HG02981 (cell line): ENCODE data around the gene MEG3.

Experiments used
- ATAC-seq: cut with Tn5 transposase; IDR thresholded peaks from one replicate; pipeline ENCODE4 v1.9.1; 2021; ENCODE audit warnings: mild to moderate bottlenecking, moderate library complexity; ENCODE audit not compliant: unreplicated experiment

The MEG3 gene

DNA sequence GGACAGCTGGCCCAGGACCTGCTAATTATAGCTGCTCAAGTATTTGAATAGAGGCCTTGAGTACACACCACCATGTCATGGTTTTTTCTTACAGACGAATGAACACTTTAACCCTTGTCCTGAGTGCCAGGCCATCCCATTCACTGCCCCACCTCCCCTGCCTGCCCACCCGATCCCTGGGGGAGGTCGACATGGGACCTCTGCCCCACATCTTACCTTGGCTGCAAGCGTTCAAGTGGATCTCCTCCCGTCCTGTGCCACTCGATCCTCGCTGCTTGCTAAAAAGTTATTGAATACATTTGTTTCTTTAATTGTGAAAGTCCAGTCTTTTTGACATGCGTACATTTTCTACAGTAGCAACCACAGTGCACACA is 67.3 kb downstream of the MEG3 start:
- no peak for ATAC-seq

DNA sequence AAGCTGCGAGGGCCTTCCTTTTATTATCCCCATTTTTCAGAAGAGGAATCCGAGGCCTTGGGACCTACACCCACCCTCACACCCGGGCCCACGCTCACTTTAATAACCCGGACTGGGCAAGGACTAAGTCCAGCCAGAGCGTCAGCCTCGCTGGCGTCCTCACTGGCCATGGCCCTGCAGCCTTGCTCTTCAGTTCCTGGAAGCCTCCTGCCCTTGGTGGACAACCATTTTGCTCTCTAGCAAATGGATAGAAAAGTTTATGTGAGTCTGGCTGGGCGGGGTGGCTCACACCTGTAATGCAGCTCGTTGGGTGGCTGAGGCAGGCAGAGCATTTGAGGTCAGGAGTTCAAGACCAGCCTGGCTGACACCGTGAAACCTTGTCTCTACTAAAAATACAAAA is 67.8 kb downstream of the MEG3 start:
- no peak for ATAC-seq

DNA sequence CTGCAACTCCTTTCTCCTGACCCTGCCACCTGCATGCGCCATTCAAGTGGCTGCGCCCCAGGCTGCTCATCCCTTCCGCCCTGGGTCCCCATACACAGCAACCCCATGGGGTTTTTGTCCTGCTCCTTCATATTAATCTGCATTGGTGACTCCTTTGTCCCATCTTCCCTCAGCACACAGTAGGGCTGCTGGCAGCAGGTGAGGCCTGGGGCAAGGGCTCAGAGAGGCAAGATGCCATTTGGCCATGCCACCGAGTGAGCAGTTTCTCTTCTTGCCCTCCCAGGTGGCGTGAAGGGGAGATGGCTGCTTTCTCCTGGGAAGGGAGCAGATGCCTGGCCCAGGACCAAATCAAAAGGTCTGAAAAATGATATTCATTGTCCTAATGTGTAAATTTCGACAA is 68.5 kb downstream of the MEG3 start:
- no peak for ATAC-seq

DNA sequence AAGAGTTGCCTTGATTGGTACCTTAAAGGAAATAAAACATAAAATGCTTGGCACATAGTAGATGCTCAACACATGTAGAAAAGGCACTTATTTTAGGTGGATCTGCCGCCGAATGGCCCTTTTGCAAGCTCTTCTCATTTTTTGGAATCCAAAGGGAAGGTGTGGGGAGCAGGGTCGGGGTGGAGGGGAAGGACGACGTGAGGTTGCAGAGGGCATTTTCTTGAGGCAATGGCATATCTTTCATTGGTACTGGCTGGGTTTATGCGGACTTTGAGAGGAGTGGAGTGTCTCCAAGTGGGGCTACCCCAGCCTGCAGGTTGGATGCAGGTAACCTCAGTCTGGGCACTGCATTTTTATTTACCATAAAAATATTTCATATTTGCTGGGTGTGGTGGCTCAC is 69.5 kb downstream of the MEG3 start:
- ATAC-seq: no peak

DNA sequence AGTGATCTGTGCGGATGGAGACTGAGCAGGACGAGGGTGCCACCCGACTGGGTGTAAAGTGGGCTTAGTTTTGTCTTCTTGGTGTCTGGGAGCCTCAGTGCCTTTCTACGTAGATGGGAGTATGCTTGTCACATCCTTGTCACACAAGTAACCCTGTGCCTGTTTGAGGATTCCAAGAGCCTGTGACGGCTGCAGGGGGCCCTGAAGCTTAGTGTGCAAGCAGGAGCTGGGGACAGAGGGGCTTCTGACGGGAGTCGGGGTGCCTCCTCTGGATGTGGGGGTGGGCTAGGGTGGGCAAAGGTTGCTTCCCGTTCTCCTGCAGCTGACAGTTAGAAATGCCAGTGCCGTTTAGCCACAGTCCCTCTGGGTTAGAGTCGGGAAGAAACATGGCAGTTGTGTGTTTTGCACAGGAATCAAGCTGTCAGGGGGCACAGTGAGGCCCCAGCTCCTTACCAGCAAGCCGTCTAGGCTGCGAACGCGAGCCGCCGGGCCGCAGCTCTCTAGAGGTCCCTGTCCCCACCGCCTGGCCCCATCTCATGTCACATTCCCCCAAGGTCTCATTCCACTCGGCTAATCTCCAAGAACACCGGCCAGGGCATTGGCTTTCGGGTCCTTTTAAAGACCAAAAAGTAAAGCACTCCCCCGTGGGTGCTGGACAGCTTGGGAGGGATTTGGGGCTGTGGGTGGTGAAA is 70.6 kb downstream of the MEG3 start:
- ATAC-seq: no peak

DNA sequence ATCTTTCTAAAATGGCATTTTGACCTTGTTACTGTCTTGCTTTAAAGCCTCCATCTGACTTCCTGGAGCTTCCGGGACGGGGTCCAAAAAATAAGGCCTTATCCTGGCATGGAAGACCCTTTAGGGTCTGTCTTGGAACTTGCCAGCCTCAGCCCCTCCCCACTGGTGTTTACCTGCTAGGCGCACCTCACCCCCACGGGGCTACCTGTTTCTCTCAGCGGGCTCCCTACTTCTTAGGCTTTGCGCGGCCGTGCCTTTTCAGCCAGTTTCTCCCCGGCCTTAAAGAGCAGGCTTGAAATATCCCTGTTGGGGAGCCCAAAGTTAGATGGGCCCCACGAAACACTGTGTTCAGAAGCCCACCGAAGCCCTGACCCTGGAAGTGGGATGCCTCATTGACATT is 72.5 kb downstream of the MEG3 start:
- ATAC-seq: no peak

DNA sequence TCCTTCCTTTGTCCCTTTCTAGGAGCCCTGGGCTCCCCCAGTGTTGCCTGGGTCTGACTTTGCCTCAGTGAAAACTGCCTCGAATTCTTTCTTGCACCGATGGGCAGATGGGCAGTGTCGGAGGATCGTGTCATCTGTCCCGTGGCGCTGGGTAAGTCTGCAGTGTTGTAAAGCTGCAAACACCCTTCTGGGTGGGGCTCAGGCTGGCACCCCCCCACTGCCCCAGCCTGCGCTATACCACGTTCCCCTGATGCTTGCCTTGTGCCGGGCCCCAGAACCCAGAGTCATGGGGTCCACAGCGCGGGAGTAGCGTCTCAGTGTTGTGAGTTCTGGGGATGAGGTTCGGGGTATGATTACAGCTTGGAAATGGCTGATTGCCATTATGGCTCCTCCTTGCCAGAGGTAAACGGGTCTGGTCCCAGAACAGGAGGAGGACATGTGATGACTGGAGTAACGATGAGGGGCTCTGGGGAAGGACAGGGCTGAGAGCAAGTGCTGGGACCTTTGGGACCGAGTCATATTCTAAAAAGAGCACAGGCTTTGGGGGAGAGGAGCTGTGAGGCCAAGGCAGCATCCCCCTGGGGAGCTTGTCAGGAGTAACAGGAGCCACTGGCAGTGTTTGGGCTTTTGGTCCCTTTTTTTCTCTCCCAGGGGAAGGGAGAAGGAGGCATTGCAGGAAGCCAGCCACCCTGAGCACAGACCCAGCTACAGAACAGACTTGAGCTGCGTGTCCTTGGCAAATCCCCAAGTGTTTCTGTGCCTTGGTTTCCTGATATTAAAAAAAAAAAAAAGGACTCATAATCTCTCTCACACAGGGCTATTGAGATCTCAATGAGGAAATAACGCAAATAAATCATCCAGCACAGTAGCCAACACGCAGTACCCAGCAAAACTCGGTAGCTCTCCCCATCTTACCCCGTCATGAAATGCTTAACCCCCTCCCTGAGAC is 73.3 kb downstream of the MEG3 start:
- ATAC-seq: no peak

DNA sequence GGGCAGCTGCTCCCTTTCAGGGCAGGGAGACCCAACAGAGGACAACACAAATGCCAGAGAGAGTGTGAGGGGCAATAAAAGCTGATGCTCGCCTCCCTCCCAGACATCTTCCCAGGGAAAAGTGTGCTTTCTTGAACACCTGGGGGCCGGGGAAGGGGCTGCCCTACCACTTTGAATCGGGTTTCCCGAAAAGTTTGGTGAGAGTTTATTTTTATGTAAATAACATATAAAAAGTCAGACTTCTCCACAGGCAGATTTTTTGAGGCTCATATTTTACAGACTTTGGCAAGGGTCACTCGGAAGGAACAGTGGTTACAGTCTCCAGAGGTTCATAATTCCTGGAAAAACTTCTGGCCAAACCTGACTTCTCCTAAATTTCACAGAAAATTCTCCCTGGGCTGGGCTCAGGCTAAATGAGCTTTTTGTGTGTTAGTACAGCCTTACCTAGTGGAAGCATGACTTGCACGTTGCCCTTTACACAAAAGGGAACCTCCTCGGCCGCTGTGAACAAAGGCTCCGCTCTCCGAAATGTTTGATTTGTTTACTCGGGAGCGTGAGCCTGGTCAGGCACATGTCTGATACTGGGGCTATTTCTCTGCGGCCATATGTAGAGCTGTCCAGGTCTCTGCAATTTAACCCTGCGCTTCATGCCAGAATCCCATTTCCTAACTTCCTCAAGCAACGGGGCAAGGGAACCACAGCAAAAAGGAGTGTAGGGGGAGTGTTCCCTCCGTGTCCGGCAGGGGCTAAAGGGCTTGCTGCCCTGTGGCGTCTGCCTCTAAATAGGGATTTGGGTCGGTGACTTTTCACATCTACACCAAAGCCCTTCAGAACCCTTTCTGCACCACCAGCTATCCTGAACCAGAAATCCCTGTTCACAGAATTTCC is 74.2 kb downstream of the MEG3 start:
- no peak for ATAC-seq

DNA sequence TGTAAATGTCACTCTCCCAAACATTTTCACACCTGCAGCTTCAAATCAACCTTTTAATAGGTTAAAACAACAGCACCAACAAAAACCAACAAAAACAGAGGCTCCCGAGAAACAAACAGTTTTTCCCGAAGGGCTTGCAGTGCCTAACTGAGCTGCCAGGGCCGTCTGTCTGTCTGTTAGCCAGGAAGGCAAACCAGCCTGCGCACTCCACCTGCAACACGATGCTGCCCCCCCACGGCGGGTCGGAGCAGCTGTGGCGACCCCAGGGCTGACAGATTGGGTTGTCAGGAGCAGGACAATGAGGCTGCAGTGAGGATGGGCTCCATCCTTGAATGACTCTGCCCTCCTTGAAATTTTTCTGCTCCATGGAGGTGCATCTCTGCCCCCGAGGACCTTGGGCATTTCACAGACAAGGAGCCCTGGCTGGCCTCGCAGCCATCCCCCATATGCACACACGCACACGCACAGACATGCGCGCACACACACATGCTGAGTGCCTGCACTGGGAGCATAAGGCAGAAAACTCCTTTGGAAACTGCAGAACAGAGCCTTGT is 75.0 kb downstream of the MEG3 start:
- ATAC-seq: no peak

DNA sequence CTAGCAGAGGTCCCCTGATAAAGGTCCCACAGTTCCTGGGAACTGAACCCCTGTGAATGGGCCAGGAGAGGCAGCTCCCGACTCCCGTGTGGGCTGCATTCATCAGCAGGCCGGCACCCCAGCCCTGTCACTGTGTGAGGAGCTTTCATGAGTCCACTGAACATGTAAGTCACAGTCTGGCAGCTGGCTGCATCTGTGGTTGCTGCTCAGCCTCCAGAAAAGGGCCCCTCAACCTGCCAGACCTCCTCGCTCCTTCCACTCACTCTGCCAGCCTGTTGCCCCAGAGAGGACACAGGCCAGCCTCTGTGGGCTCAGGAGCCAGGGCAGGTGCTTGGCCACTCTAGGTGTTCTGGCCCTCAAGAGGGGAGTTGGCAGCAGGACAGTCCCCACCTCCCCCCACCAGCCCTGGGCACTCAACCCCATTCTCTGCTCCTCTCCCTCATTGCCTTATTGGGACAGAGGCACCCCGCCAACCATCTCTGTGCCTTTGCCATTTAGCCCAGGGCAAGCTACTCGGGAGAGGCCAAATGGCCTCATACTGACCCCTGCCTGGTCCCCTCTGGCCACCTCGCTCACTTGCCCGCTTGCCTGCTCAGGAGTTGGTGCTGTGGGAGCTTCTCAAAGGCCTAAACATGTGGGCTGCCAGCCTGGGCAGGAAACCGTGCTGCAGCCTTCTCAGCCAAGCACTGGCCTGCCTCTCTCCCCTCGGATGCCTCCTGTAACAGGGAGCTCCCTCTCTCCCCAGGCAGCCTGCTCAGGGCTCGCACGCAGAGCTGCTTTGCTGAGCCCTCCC is 75.7 kb downstream of the MEG3 start:
- ATAC-seq: no peak

DNA sequence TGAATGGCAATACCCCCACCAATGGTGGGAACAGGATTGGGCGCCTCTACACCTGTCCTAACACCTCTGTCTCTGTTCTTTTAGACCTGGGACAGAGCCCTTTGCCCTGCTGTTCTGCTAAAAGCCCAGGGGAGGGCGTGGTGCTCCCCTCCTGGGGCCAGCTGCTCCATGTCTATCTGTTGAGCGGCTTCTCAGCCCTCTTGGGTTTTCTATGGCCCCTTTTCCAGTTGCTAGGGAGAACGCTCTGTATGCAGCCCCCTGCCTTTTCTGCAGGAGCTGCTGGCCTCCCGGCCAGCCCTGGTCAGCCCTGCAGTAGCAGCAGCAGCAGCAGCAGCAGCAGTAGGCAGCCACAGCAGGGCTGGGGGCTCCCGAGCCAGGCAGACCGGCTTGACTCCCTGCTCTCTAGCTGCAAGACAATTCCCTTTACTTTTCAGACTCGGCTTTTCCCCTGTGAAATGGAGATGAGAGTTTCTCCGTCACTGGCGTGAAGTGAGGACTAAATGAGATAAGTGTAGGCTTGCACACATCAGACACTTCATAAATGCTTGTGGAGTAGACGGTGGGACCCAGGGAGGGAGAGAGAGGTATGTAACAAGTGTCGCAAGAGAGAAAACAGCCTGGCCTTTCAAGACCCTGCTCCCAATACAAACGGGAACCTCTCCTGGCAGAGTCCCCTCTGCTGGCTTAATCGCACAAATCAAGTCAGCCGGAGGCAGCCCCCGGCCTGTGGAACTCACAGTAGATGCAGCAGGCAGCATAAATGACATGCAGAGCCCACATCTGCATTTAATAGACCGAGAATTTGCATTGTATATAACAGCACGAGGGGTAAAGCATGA is 76.6 kb downstream of the MEG3 start:
- no peak for ATAC-seq

DNA sequence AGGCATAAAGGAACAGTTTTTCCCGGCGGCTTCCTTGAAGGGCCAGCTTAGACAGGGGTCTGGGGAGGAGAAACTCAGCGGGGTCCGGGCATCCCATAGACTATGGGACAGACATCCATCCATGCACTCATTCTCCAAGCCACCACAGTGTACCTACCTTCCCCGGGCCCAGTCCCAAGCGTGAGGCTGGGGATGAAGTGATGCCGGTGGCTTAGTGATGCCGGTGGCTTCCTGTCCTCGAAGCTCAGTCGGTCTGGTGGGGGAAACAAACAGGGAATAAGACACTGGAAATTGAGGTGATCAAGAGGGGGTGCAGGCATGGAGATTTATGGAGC is 77.2 kb downstream of the MEG3 start:
- no peak for ATAC-seq

DNA sequence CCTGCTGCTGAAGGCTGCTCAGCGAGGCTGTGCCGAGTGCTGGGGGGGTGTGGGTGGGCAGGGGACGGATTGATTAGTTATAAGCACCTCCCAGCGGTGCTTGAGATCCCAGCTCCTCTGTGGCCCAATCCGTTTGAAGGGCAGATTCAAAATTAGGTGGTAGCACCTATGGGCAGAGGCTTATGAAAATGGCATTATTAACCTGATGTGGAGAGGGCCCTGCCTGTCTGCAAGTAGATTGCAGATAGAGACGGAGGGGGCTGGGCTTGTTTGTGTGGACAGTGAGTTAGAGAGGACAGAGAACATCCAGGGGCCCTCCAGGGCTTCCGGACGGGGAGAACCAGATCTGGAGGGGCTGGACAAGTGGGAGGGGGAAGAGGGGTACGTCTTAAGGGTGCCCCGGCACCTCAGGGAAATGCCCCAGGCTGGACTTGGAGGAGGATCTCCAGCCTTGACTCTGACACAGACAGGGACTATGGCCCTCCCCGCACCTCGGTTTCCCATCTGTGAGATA is 77.8 kb downstream of the MEG3 start, which contains the start of gene RTL1:
Gene RTL1 (minus strand): TSS at position 51 of the 514 bp plus-strand sequence. CDS start 18,934 bp downstream, outside the sequence.
- no peak for ATAC-seq

DNA sequence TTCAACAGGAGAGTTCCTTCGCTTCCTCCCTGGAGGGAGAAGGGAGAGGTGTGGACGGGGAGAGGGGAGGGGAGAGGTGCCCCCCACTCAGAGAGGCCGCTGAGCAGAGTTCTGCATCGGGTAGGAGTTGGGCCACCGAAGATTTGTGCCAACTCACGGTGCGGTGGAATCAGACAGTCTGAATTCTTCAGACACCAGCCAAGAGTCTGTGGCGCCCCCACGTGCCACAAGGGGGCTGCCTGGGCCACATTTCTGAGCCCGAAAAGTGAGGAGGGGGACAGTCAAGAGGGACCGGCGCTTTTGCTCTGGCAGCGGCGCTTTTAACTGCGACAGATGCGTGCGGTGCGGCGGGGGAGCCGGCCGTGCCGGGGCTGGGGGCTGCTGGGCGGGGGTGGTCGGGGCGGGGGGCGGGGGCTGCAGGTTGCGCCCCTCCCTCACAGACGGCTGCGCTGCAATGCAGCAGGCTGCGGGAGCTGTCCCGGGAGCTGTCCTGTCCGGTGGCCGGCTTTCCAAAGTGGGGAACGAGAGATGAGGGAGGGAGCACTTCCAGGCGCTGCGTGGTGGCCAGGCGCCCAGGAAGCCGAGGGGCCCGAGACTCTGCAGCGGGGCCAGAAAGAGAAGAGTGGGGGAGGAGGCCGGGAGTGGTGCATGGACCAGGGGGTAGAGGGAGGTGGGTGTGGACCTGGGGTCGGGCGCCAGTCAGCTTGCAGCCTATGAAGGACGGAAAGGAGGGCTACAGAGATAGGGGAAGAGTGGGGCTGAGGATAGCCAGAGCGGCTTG is 78.6 kb downstream of the MEG3 start:
- ATAC-seq: no peak

DNA sequence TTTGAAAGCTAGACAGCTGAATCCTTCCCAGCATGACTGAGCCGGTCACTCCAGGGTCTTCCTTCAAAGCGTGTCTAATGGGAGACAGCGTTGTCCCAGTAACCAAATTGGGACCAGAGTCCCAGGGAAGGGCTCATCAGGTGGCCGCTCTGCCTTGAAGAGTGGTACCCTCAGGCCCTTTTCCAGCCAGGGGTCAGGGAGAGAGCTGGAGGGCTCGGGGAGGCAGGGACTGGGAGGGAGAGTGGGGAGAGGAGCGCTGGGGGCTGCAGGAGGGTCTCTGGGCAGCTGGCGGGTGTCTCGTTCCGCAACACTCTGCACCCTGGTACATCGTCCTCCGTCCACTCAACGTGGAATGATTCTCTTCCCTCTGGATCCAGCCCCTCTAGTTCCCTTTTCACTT is 79.2 kb downstream of the MEG3 start:
- no peak for ATAC-seq

DNA sequence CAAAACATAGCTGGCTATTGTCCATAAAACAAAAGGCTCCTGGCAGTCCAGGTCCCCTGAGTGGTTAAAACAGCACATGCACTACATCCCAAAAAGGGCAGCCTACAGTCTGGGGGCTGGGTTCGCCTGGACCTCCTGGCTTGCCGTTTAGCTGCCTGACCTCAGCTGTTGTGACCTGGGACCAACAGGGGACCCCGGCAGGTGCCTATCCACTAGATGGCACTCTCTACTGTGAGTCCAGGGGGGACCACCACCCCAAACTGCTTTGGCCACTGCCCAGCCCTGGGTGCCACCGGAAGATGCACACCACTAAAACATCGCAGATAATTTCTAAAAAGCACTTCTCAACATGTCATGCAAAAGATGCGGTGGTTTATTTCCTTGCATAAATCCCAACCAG is 80.5 kb downstream of the MEG3 start:
- no peak for ATAC-seq

DNA sequence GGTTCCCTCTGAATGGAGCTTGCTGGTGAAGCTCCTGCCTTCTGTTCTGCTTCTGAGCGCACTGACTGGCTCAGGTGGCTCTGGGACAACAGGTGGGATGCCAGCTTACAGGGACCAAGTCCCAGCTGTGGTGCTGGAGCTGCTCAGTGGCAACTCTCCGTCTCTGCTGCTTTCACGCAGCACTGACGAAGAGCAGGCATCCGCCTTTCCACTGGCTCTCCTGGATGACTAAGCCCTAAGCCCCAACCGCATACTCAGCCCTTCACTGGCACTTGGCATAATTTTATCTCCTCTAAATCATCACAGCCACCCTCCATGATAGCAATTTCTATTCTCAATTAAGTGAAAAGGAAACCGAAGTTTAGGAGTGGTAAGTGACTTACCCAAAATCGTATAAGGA is 81.3 kb downstream of the MEG3 start:
- ATAC-seq: no peak

DNA sequence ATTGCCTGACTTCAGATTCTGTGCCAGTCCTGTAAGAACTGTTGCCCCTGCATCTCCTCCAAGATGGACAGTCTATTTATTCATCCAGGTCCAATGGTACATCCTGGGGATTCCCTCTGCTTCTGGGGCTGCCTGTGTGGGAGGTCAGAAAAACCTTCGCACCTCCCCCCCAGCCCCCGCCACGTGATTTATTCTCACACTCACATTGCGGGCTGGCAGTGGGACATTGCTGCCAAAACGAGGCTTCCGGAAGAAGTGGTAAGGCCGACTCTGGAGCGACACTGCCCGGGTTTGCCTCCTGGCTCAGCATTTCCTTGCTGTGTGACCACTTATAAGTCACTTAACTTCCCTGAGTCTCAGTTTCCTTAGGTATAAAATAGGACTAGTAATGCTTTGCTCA is 83.5 kb downstream of the MEG3 start:
- ATAC-seq: no peak
